IMR-90 (cell line): ENCODE measurements around the gene HSPH1. TPM values are rescaled to one million over a fixed set of nuclear protein-coding genes. Genes with fewer than 3 reads are reported as not detected.

ENCODE experiments used
- ATAC-seq: fragments of 200-7000 bp; cut with Tn5 transposase; 2 replicates; pipeline ENCODE4 v1.9.1; 2020; ENCODE audit warnings: low read depth, mild to moderate bottlenecking, moderate library complexity
- BruUV-seq: library from RNA; stranded (reverse); fragments of 400-500 nt; replicated peaks from 2 replicates; lab custom pipeline; 2021; lab: Mats Ljungman, UMichigan
- CTCF ChIA-PET: fragments of 300-600 bp; formaldehyde crosslinking; extraction: SDS; loops from one replicate; lab custom pipeline; 2021; ENCODE audit warnings: antibody characterized with exemption; lab: Yijun Ruan, JAX
- POLR2A ChIA-PET: fragments of 300-600 bp; sonication (Branson Sonifier 250); formaldehyde crosslinking; loops from one replicate; lab custom pipeline; 2022; ENCODE audit warnings: antibody characterized with exemption; ENCODE audit not compliant: unreplicated experiment; lab: Charles Lee
- DNase-seq: peaks from one replicate; pipeline ENCODE4 v3.0.0; 2013
- H2AFZ ChIP-seq: replicated peaks from 2 replicates; pipeline ENCODE3; 2013; ENCODE audit warnings: low read length, mild to moderate bottlenecking; ENCODE audit not compliant: poor library complexity
- H2AK5ac ChIP-seq: 2 replicates; pipeline ENCODE4 v1.6.1; 2013; ENCODE audit warnings: low read depth, low read length, inconsistent platforms
- H2AK9ac ChIP-seq: replicated peaks from 2 replicates; pipeline ENCODE3; 2013; ENCODE audit warnings: mild to moderate bottlenecking, low read depth, low read length, moderate library complexity; ENCODE audit not compliant: poor library complexity
- H2BK120ac ChIP-seq: 2 replicates; pipeline ENCODE4 v1.6.1; 2013; ENCODE audit warnings: low read depth, low read length, inconsistent platforms
- H2BK15ac ChIP-seq: 3 replicates; pipeline ENCODE4 v1.6.1; 2013; ENCODE audit warnings: low read depth, low read length, inconsistent platforms
- H2BK20ac ChIP-seq: 2 replicates; pipeline ENCODE4 v1.6.1; 2013; ENCODE audit warnings: low read depth, mild to moderate bottlenecking, inconsistent platforms, low read length, moderate library complexity
- H2BK5ac ChIP-seq: 2 replicates; pipeline ENCODE4 v1.6.1; 2013; ENCODE audit warnings: mild to moderate bottlenecking, low read depth, low read length, inconsistent platforms; ENCODE audit not compliant: poor library complexity, severe bottlenecking
- H3K14ac ChIP-seq: replicated peaks from 2 replicates; pipeline ENCODE4 v1.6.1; 2013; ENCODE audit warnings: low read depth, low read length, inconsistent platforms
- H3K18ac ChIP-seq: 2 replicates; pipeline ENCODE4 v1.6.1; 2013; ENCODE audit warnings: low read depth, low read length, control low read depth
- H3K23ac ChIP-seq: 2 replicates; pipeline ENCODE4 v1.6.1; 2013; ENCODE audit warnings: low read depth, low read length, inconsistent platforms
- H3K27ac ChIP-seq: 2 replicates; pipeline ENCODE4 v1.5.1; 2013; ENCODE audit warnings: mild to moderate bottlenecking, control low read depth, low read length; ENCODE audit not compliant: insufficient read depth
- H3K27me3 ChIP-seq: 2 replicates; pipeline ENCODE4 v1.6.1; 2013; ENCODE audit warnings: low read length; ENCODE audit not compliant: control insufficient read depth, insufficient read depth
- H3K36me3 ChIP-seq: 2 replicates; pipeline ENCODE4 v1.6.1; 2013; ENCODE audit warnings: low read length, mixed read lengths; ENCODE audit not compliant: control insufficient read depth, insufficient read depth
- H3K4ac ChIP-seq: 2 replicates; pipeline ENCODE4 v1.6.1; 2013; ENCODE audit warnings: low read depth, low read length, inconsistent platforms
- H3K4me1 ChIP-seq: 2 replicates; pipeline ENCODE4 v1.6.1; 2013; ENCODE audit warnings: low read length, mixed read lengths; ENCODE audit not compliant: control insufficient read depth, insufficient read depth
- H3K4me2 ChIP-seq: 2 replicates; pipeline ENCODE4 v1.6.1; 2013; ENCODE audit warnings: low read depth, mild to moderate bottlenecking, control low read depth, low read length, moderate library complexity
- H3K4me3 ChIP-seq: 2 replicates; pipeline ENCODE4 v1.5.1; 2013; ENCODE audit warnings: low read depth, mild to moderate bottlenecking, control low read depth, low read length, moderate library complexity; ENCODE audit not compliant: insufficient read depth
- H3K56ac ChIP-seq: 2 replicates; pipeline ENCODE4 v1.6.1; 2013; ENCODE audit warnings: low read length, inconsistent platforms; ENCODE audit not compliant: insufficient read depth; ENCODE audit errors: extremely low read depth
- H3K79me1 ChIP-seq, 2 experiments: 2 replicates each; pipeline ENCODE4 v1.6.1; 2013; ENCODE audit warnings: low read length in 2 of 2, inconsistent platforms in 1 of 2, low read depth in 1 of 2
- H3K9ac ChIP-seq: 2 replicates; pipeline ENCODE4 v1.6.1; 2013; ENCODE audit warnings: low read depth, low read length, control low read depth
- H3K9me1 ChIP-seq: 2 replicates; pipeline ENCODE4 v1.6.1; 2013; ENCODE audit warnings: low read length, inconsistent platforms; ENCODE audit not compliant: insufficient read depth
- H3K9me3 ChIP-seq: 2 replicates; pipeline ENCODE4 v1.6.1; 2013; ENCODE audit warnings: low read length; ENCODE audit not compliant: control insufficient read depth, insufficient read depth
- H4K20me1 ChIP-seq: 2 replicates; pipeline ENCODE4 v1.6.1; 2013; ENCODE audit warnings: low read length, inconsistent platforms; ENCODE audit not compliant: insufficient read depth
- H4K5ac ChIP-seq: 2 replicates; pipeline ENCODE4 v1.6.1; 2013; ENCODE audit warnings: mild to moderate bottlenecking, low read depth, low read length, control low read depth
- H4K8ac ChIP-seq, 2 experiments: 2 replicates each; pipeline ENCODE4 v1.6.1; 2013; ENCODE audit warnings: low read depth in 2 of 2, low read length in 2 of 2, control low read depth in 1 of 2, inconsistent platforms in 1 of 2
- H4K91ac ChIP-seq: 2 replicates; pipeline ENCODE4 v1.6.1; 2013; ENCODE audit warnings: low read depth, low read length, inconsistent platforms; ENCODE audit not compliant: insufficient read depth
- BHLHE40 ChIP-seq: fragments of 150-350 bp; IDR thresholded peaks from 2 replicates; pipeline ENCODE4 v1.6.1; 2016; ENCODE audit warnings: mild to moderate bottlenecking, low read depth, low read length
- CEBPB ChIP-seq: IDR thresholded peaks from 2 replicates; pipeline ENCODE4 v1.6.1; 2012; ENCODE audit warnings: low read depth, low read length, improper control_type of control experiment
- CHD1 ChIP-seq: IDR thresholded peaks from 2 replicates; pipeline ENCODE4 v1.6.1; 2012; ENCODE audit warnings: low read depth, low read length, improper control_type of control experiment
- CTCF ChIP-seq: conservative IDR thresholded peaks from 2 replicates; pipeline ENCODE4 v1.5.1; 2012; ENCODE audit warnings: mild to moderate bottlenecking, low read depth, low read length, improper control_type of control experiment
- ELK1 ChIP-seq: fragments of 150-350 bp; IDR thresholded peaks from 2 replicates; pipeline ENCODE4 v1.6.1; 2016; ENCODE audit warnings: low read depth, mild to moderate bottlenecking, low read length, moderate library complexity, borderline replicate concordance
- FOS ChIP-seq: fragments of 150-350 bp; IDR thresholded peaks from 2 replicates; pipeline ENCODE4 v1.6.1; 2016; ENCODE audit warnings: low read depth, low read length
- MAFK ChIP-seq: IDR thresholded peaks from 2 replicates; pipeline ENCODE4 v1.6.1; 2012; ENCODE audit warnings: low read depth, low read length, improper control_type of control experiment
- MAZ ChIP-seq: IDR thresholded peaks from 2 replicates; pipeline ENCODE4 v1.6.1; 2012; ENCODE audit warnings: low read depth, mild to moderate bottlenecking, low read length, improper control_type of control experiment, moderate library complexity, borderline replicate concordance
- MXI1 ChIP-seq: IDR thresholded peaks from 2 replicates; pipeline ENCODE4 v1.6.1; 2012; ENCODE audit warnings: low read depth, mild to moderate bottlenecking, low read length, moderate library complexity, borderline replicate concordance
- NFE2L2 ChIP-seq: fragments of 150-350 bp; IDR thresholded peaks from 2 replicates; pipeline ENCODE4 v1.6.1; 2016; ENCODE audit warnings: low read depth, mild to moderate bottlenecking, low read length
- POLR2A ChIP-seq: IDR thresholded peaks from 2 replicates; pipeline ENCODE4 v1.6.1; 2012; ENCODE audit warnings: mild to moderate bottlenecking, low read depth, low read length
- RAD21 ChIP-seq: IDR thresholded peaks from 2 replicates; pipeline ENCODE4 v1.6.1; 2012; ENCODE audit warnings: low read length, improper control_type of control experiment
- RCOR1 ChIP-seq: IDR thresholded peaks from 2 replicates; pipeline ENCODE4 v1.6.1; 2012; ENCODE audit warnings: mild to moderate bottlenecking, low read length, improper control_type of control experiment; ENCODE audit not compliant: insufficient replicate concordance
- RFX5 ChIP-seq: IDR thresholded peaks from 2 replicates; pipeline ENCODE4 v1.8.0; 2012; ENCODE audit warnings: low read depth, mild to moderate bottlenecking, low read length, moderate library complexity
- SMC3 ChIP-seq: fragments of 150-350 bp; IDR thresholded peaks from 2 replicates; pipeline ENCODE4 v1.6.1; 2016; ENCODE audit warnings: low read depth, mild to moderate bottlenecking, antibody characterized with exemption, low read length, moderate library complexity
- USF2 ChIP-seq: fragments of 150-350 bp; IDR thresholded peaks from 2 replicates; pipeline ENCODE4 v1.6.1; 2017; ENCODE audit warnings: mild to moderate bottlenecking, antibody characterized with exemption, low read length, low read depth
- WGBS, 2 experiments: methylation state at CpG; one replicate each; pipeline versions ENCODE4 v1.1.5 to v1.1.7; 2013; ENCODE audit warnings: missing lambda C conversion rate in 2 of 2; ENCODE audit not compliant: insufficient read length in 1 of 2; ENCODE audit errors: extremely low coverage in 2 of 2; 5-methylcytosine and 5-hydroxymethylcytosine counted together
- dilution Hi-C: fragments of 300-500 bp; cut with HindIII; formaldehyde crosslinking; loops from one replicate; pipeline ENCODE4 v1.14.3; 2018; ENCODE audit warnings: low sequenced_read_pairs; ENCODE audit not compliant: unreplicated experiment
- in situ Hi-C: fragments of 300-500 bp; cut with MboI; formaldehyde crosslinking; loops from 3 replicates; pipeline ENCODE4 v1.14.3; 2019; ENCODE audit warnings: low sequenced_read_pairs, inconsistent platforms, mixed read lengths
- intact Hi-C: fragments of 100-400 bp; cut with micrococcal nuclease; formaldehyde crosslinking; loops from 2 replicates; pipeline ENCODE4 v1.10.0; 2022
- polyA plus RNA-seq, 3 experiments: library from polyadenylated mRNA; depleted of rRNA; stranded (reverse); fragments of >200 nt; gene quantifications; 2 replicates each; pipeline ENCODE4 v1.2.3, GENCODE V29; 2012; ENCODE audit warnings: low replicate concordance in 1 of 3
- total RNA-seq: library from RNA; depleted of rRNA; stranded (reverse); fragments of >200 nt; gene quantifications from 2 replicates; pipeline ENCODE4 v1.2.3, GENCODE V29; 2012

The HSPH1 gene
- total and polyA plus RNA-seq, 2 of the 4 experiments (the other 2 are of a cell fraction) = 36.8 to 40.3 TPM

GRCh38 chr13:31105856-31106255 is 55.8 kb downstream of the HSPH1 start:
- H3K9me3 ChIP-seq = no peaks in the 10 kb centered on the region
- H3K18ac ChIP-seq = no peak overlapping the region
- H3K36me3 ChIP-seq = no peaks in the 10 kb centered on the region
- H2AFZ ChIP-seq = no peak overlapping the region
- H2BK20ac ChIP-seq = no peak overlapping the region
- H3K4me2 ChIP-seq = no peak overlapping the region
- DNase-seq = no peak
- H3K4me1 ChIP-seq = no peaks in the 10 kb centered on the region; the same call in none of the 2 replicates
- in situ Hi-C loops = no loop called here
- no peak overlapping the region for H4K5ac ChIP-seq
- H4K91ac ChIP-seq = no peak overlapping the region
- no peak overlapping the region for H3K9ac ChIP-seq
- no peak overlapping the region for H3K27ac ChIP-seq
- CTCF ChIA-PET = no interaction called here
- no peaks in the 10 kb centered on the region for H3K79me1 ChIP-seq
- peaks cover 35% of the 10 kb centered on the region for H3K27me3 ChIP-seq
- no peak overlapping the region for H3K23ac ChIP-seq
- dilution Hi-C loops = no loop called here
- no peaks in the 10 kb centered on the region for H4K20me1 ChIP-seq
- no peak overlapping the region for H2BK5ac ChIP-seq
- H2AK9ac ChIP-seq = no peak overlapping the region
- TF ChIP-seq CHD1 = no peak
- no peak for TF ChIP-seq MAFK
- no peak for TF ChIP-seq CEBPB
- TF ChIP-seq POLR2A = no peak
- TF ChIP-seq MXI1 = no peak
- TF ChIP-seq CTCF = no peak
- no peak for TF ChIP-seq ELK1
- no peak for TF ChIP-seq BHLHE40
- no peak for TF ChIP-seq RAD21
- no peak for TF ChIP-seq SMC3
- no peak for TF ChIP-seq RFX5
- TF ChIP-seq RCOR1 = no peak
- no peak for TF ChIP-seq FOS
- TF ChIP-seq MAZ = no peak
- TF ChIP-seq NFE2L2 = no peak
- TF ChIP-seq USF2 = no peak
- H3K4me3 ChIP-seq = no peak overlapping the region
- H3K56ac ChIP-seq = no peak overlapping the region
- H3K4ac ChIP-seq = no peak overlapping the region
- WGBS, 2 experiments = no CpG with 5 or more reads among the region's 3 CpGs
- POLR2A ChIA-PET = interaction anchor here (0.6 kb wide), 1 partner anchor 1073 kb away, joined by 3 read pairs; no protein-coding TSS in a partner anchor
- BruUV-seq = no TSS peak
- no peaks in the 10 kb centered on the region for H3K9me1 ChIP-seq
- H2BK15ac ChIP-seq = no peak overlapping the region
- no peak overlapping the region for H2BK120ac ChIP-seq
- no peak overlapping the region for H2AK5ac ChIP-seq
- H3K14ac ChIP-seq = no peak overlapping the region
- H4K8ac ChIP-seq = no peak overlapping the region
- ATAC-seq = no peak
- intact Hi-C loops = no loop called here
